TTC549 (cell line): ENCODE results near the gene HSP90B1.

Experiments
- FAIRE-seq: peaks from 2 replicates; lab custom pipeline; 2012; peaks lifted over from hg19 to GRCh38; lab: Jason Lieb, UNC

HSP90B1 gene

DNA sequence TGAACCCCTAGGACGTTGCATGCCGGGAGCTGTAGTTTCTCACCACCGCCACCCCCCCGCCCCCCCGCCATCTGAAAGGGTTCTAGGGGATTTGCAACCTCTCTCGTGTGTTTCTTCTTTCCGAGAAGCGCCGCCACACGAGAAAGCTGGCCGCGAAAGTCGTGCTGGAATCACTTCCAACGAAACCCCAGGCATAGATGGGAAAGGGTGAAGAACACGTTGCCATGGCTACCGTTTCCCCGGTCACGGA lies 501 bp upstream of the HSP90B1 start:
- FAIRE-seq: no peak

DNA sequence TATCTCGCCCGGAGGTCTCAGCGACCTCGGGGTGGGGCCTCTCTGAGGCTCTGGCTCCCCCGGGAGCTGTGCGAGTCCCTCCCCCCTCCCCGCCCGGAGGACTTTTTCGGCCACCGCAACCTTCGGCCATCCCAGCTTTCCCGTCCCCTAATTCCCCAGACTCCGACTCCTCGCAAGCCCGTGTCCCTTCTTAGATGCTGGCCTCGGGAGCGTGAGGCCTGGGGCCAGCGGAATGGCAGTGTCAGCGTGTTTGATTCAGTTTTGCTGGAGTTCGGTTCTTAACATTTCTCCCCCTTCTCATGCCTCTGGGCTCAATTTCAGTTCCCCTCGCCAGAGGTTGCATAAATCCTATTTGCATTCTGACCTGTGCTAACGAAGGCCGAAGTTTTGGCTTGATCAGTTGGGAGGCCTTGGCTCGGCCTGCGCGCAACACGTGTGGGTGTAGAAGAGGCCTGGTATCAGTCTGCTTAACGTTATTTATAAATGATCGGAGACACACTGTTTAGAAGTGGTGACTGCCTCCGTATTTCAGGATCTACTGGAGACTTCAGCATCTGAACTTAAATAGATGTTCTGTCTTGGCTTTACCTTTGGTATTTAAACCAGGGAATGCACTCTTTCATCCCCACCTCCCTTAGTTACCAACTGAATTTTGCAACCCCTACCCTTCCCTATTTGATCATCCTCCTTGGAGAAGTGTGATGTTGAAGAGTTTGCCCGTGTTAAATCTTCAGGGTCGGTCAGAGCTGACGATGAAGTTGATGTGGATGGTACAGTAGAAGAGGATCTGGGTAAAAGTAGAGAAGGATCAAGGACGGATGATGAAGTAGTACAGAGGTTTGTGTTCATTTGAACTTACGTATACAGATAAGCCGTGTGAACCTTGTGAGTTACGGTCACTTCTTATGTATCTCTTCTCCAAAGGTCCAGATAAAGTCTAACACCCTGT lies 851 bp downstream of the HSP90B1 start:
- no peak for FAIRE-seq

DNA sequence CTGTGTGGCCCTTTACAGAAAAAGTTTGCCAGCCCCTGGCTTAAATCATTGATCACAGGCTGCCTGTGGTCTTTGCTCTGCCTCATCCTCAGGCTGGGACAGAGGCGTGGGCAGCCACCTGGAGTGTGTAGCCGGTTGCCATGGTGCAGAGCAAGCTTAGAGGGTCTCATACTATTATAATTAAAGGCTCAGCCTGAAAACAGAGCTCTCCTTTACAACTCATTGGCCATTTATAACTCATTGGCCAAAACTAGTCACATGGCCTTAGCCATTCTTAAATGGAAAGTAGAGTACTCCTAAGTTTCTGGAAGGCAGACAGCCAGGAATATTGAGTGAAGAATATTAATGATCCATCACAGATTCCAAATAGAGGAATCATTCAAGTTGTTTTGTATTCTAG lies 3.0 kb downstream of the HSP90B1 start:
- no peak for FAIRE-seq

DNA sequence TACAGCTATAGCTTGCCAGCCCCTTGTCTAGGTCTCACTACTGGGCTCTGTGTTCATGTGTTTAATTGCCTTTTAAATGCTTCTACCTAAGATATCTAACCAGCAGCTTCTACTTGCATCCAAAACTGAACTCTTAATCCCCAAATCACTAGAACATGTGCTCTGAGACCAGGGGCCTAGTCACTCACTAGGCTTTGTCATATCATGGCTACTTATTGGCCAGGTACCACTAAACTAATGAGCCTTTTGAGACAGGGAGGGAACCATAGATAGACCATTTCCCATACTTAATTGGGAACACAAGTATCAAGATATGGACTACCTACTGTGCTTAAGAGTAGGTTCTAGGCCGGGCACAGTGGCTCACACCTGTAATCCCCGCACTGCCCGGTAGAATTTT lies 6.5 kb downstream of the HSP90B1 start:
- FAIRE-seq: no peak

DNA sequence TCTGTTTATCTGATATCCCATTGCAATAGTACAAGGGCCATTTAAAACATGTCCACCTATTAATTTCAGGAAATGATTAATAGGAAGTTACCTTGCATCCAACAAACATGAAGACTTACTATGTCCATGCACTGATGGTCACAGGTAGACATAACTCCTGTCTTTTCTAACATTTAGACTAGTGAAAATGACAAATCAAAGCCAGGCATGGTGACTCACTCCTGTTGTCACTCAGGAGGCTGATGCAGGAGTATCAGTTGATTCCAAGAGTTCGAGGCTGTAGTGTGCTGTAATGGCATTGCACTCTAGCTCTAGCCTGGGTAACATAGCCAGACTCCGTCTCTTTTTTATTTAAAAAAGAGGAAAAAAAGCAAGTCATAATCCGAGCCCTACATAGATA lies 14.8 kb downstream of the HSP90B1 start:
- FAIRE-seq: no peak

DNA sequence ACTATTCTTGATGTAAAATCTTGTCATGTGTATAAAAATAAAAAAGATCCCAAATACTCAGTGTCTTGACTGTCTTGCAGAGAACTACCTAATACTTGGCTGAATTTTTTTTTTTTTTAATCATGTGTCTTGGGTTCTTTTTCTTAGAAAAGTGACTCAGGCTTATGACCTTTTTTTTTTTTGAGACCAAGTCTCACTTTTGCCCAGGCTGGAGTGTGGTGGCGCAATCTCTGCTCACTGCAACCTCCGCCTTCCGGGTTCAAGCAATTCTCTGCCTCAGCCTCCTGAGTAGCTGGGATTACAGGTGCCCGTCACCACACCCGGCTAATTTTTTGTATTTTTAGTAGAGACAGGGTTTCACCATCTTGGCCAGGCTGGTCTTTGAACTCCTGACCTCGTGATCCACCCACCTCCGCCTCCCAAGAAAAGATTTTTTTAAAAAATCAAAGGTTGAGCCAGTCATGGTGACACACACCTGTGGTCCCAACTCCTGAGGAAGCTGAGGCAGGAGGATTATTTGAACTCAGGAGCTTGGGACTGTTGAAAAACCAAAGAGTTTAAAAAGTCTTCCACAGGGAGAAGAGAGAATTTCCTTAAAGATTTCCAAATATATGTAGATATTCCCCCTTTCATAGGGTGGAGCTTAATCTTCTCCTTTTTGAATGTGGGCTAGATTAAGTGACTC lies 17.8 kb downstream of the HSP90B1 start:
- no peak for FAIRE-seq

DNA sequence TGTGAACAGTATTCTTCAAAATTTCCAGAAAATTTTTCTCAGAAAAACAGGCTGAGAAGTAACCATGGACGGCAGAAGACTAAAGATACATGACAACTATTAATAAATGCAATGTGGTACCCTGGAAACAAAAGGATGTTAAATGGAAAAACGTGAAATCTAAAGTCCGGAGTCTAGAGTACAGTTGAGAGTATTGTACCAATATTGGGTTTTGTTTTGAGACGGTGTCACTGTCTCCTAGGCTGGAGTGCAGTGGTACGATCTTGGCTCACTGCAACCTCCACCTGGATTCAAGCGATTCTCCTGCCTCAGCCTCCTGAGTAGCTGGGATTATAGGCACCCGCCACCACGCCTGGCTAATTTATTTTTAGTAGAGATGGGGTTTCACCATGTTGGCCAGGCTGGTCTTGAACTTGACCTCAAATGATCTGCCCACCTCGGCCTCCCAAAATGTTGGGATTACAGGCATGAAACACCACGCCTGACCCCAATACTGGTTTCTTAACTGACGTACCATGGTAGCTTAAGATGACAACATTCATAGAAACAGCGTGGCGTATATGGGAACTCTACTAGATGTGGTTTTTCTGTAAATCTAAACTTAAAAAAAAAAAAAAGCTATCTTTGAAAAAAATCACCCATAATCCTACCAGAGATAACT lies 18.7 kb downstream of the HSP90B1 start:
- no peak for FAIRE-seq

DNA sequence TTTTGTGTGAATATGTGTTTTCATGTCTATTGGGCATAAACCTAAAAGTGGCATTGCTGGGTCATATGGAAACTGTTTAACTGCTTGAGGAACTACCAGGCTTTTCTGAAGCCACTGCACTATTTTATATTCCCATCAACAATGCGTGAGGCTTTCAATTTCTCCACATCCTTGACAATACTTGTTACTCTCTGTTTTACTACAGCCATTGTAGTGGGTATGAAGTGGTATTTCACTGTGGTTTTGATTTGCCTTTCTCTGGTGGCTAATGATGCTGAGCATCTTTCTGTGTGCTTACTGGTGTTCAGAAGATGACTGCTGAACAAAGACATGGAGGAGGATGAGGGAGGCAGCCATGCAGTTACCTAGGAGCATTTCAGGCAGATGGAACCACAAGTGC lies 22.3 kb downstream of the HSP90B1 start:
- no peak for FAIRE-seq

DNA sequence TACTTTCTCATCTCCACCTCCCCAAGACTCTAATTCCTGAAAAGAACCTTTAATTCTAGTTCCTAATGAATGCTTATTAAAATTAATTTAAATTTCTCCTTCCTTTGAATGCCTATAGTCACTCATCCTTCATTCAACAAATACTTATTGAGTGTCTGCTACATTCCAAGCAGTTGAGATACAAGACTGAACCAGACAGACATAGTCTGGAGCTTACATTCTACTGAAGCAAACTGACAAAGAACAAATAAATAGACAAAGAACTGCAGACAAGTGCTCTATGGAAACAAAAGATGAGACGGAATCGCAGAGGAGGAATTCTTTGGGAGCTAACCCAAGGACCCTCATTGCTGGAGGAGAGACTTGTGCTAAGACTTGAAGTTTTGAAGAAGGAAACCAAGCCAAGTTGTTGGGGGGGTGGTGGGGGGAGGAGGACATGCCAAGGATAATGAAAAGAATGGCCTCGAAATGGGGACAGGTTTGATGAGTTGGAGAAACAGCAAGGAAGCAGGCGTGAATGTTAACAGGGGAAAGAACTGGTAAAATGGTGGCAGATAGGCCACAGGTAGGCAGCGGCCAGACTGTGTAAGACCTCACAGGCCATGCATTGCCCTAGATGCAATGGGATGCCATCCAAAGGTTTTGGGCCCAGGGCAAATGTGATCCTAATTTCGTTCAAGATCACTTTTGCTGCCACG lies 25.8 kb downstream of the HSP90B1 start:
- FAIRE-seq: no peak

DNA sequence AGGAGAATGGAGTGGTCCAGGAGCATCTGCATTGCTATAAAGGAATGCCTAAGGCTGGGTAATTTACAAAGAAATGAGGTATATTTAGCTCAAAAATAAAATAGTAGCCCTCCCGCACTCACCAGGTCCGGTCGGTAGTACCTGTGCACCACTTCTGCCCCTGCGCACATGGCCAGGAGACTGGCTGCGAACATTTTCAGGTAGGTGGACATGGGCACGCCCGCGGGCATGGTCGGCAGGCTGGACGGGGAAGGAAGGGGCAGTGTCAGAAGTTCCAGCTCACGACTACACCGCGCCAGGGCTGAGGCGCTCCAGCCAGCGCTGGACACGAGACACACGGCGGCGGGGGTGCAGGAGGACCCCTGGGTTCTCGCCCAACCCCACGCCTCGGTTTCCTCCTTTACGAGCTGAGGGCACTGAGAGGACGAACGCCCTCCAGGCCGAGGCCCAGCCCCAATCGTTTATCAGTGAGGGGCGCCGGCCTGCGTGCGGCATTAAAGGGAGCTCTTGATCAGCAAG lies 26.4 kb downstream of the HSP90B1 start:
- no peak for FAIRE-seq

DNA sequence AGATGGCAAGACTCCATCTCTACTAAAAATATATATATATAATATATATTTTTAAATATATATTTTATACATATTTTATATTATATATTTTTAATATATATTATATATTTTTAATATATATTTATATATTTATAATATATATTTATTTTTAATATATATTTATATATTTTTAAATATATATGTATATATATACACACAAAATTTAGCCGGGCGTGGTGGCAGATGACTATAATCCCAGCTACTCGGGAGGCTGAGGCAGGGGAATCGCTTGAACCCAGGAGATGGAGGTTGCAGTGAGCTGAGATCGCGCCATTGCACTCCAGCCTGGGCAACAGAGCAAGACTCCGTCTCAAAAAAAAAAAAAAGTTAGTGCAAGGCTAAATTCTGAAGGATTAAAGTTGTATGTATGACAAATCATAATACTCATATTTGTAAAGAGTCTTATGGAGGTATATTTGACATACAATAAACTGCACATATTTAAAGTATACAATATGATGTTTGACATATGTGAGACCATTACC lies 27.7 kb downstream of the HSP90B1 start:
- peak; percentile 66 for FAIRE-seq

DNA sequence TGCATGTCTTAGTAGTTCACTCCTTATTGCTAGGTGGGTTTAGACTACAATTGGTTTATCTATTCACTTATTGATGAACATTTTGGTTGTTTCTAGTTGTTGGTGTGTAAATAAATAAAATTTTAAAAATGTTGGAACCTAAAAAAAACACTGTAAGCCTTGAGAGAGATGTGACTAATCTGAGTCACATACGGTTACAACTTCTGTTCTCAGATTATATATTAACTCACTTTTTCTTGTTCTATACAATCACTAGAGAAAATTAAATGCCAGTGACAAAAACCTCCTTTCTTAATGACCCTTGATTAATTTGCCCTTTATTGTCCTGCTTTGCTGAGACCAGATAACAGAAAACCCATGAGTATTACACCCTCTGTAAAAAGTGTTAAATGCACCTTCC lies 28.4 kb downstream of the HSP90B1 start:
- FAIRE-seq: no peak

DNA sequence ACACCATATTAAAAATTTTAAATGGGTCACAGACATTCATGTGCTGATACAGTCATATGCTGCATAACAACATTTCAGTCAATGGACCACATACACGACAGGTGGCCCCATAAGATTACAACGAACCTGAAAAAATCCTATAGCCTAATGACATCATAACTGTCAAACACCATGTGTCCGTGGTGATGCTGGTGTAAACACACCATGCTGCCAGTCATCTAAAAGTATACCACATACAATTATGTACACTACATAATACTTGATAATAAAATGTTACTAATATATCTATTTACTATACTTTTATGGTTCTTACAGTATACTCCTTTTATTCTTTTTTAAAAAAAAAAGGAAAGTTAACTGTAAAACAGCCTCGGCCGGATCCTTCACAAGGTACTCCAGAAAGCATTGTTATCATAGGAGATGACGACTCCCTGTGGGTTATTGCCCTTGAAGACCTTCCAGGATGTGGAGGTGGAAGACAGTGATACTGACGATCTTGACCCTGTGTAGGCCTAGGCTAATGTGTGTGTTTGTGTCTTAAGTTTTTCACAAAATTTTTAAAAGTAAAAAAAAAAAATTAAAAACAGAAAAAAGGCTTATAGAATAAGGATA lies 30.5 kb downstream of the HSP90B1 start:
- no peak for FAIRE-seq

DNA sequence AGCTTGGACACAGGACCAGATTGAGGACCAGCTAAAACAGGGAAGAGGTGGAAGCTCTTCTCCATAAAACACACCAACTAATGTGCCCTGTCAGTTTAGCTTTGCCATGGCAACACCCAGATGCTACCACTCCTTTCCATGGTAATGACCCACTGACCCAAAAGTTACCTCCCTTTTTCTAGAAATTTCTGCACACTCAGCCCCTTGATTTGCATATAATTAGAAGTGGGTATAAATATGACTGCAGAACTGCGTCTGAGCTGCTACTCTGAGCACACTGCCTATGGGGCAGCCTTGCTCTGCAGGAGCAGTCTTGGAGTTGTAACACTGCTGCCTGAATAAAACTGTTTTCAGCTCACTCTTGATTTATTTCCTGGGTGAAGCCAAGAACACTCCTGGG lies 32.3 kb downstream of the HSP90B1 start:
- FAIRE-seq: no peak

DNA sequence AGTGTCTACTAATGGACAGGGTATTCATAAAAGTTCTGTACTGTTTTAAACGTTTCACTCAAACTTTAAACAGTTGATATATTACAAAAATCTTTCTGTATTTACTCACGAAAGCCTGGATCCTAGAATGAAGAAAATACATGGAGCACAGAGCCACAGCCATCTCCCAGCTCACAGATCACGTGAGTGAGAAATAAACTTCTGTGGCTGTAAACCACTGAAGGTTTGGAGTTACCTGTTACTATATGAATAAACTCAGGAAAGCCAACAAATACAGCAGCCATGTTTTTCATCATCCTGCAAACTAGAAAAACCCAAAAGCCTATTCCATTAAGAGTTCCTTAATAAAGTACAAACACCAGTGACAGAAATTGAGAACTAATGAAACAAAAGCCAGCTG lies 34.6 kb downstream of the HSP90B1 start:
- FAIRE-seq: no peak

DNA sequence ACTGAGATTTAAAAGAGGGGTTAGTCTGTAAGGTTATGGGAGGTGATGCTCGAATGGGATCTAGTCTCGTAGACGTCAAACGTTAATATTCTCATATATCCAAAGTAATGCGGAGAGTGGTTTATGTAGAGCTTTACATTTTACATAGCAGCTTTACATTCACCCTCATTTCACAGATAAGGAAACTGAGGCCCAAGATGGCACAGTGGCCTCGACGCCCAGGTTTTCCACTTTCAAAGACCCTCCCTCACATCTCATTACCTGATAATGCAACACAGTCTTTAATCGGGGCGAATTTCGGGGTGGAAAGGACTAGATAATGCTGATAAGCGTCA lies 35.0 kb downstream of the HSP90B1 start:
- FAIRE-seq: no peak

DNA sequence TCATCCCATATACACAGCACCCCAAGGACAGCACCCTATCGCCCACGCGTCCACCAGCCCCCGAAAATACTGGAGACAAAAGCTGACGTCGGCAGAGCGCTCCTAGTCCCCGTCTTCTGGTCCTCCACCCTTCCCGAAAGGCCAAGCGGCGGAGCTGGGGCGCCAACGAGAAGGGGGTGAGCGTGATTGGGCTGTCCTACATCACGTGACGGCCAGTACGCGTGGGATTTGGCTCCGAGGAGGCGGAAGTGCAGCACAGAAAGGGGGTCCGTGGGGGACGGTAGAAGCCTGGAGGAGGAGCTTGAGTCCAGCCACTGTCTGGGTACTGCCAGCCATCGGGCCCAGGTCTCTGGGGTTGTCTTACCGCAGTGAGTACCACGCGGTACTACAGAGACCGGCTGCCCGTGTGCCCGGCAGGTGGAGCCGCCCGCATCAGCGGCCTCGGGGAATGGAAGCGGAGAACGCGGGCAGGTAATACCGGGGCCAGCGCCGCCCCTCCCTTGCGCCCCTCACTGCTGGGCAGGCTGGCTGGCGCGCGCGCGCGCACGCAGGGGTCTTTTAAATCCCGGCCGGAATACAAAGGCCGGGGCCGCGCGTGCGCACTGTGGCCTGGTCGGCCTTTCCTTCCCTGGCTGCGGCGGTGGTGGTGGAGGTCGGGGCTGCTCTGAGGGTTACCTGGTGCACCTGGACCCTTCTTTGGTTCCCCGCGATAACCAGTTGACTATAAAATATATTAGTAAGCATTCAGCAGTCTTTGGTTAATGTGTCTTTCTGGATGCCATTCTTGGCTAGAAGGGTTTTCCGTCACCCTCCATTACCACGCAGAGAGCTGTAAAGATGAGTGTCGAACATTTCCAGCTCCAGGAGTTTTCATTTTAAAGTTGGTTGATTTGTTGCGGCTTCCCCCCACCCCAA lies 35.6 kb downstream of the HSP90B1 start, which contains the start of gene TDG:
TSS of gene TDG (plus strand) at position 283 of the 915 bp plus-strand sequence. CDS start at position 449, 166 bp downstream.
- no peak for FAIRE-seq

DNA sequence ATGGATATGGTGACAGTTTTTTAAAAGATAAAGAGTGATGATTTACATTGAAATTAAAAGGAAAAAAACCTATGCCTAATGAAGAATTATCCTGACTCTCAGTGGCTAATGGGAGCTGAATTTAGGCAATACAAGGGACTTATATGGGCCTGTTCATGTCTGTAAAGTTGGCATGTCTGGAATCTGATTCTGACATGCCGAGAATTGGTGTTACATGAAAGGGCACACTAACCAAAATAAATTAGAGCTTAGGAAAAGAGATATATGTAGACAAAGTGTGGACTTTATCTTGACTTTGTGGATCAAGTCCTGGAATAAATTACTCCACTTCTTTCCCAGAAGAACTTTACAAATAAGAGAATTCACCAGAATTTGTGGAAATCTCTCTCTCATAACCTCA lies 36.5 kb downstream of the HSP90B1 start:
- no peak for FAIRE-seq

DNA sequence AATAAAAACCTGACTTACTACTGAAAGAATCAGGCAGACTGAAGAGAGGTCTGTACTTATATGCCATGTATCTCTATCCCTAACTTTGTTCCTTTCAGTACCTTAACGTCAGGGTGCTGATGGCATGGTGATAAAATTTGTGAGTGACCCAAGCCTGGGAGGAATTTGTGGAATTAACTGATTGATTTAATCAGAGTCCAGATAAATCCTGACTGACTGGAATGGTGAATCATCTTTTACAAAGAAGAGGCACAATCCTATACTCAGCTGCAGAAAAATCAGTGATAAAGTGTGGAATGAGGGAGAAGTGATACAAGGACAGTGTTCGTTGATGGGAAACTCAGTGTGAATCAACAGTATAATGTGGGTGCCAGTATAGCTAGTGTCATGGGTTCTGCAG lies 39.2 kb downstream of the HSP90B1 start:
- FAIRE-seq: no peak

DNA sequence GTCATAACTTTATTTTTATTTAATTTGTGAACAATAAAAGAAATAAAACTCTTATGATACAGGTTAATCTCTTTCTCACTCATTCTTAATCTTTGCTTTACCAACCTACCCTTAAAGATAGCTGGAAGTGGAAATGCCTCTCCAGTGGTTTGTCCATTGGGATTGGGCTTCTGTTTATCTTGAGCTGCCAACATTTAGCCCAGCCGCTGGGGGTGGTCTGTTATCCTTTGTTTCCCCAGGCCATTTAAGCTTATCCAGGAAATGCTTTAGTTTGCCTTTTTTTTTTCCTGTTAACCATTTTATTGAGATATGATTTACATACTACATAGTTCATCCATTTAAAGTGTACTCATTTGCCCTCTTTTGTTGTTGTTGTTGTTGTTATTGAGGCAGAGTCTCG lies 43.7 kb downstream of the HSP90B1 start:
- FAIRE-seq: no peak

DNA sequence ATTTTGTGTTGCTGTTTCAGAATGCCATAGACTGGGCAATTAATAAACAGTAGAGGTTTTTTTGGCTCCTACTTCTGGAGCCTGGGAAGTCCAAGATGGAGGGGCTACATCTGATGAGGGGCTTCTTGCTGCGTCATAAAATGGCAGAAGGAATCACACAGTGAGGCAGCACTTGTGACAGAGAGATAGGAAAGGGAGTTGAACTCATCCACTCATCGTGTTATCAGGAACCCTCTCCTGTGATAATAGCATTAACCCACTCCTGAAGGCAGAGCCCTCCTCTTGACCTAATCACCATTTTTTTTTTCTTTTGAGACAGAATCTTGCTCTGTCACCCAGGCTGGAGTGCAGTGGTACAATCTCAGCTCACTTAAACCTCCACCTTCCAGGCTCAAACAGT lies 45.2 kb downstream of the HSP90B1 start:
- no peak for FAIRE-seq
